T47D (cell line): Measurements from ENCODE around the gene KYNU.
A peak's percentile ranks its signal among the peaks of the same experiment; 100 is the strongest.
"Not testable (repeated sequence)": the region's sequence is repeated elsewhere in the genome, so short reads cannot be mapped to it uniquely, and the experiment has no call there.

ENCODE experiments used
- DNase-seq, 2 experiments: peaks; one replicate each; pipeline versions ENCODE4 v3.0.0 to v3.0.0-alpha.2; 2011 to 2012; ENCODE audit warnings: low read depth in 1 of 2, low spot score in 1 of 2
- JUND ChIP-seq: IDR thresholded peaks from 2 replicates; pipeline ENCODE4 v1.6.1; 2012; ENCODE audit warnings: low read depth
- in situ Hi-C: cut with HindIII; loops from 2 replicates; pipeline ENCODE4 v1.10.0; 2016; ENCODE audit warnings: low sequenced_read_pairs, low pct_unique_long_range_greater_than_20kb

KYNU gene

GRCh38 chr2:142901780-142902179 lies 24.3 kb downstream of the KYNU start:
- no peak for DNase-seq
- in situ Hi-C loops, result no loop called here
- TF ChIP-seq JUND, result no peak

- DNase-seq, result peak in 1 of 2 experiments; percentile 83
- in situ Hi-C loops, result not testable (repeated sequence)
Measured at GRCh38 chr2:142903726-142904125, 26.3 kb downstream of the KYNU start.

GRCh38 chr2:142907653-142908052 lies 30.2 kb downstream of the KYNU start:
- in situ Hi-C loops, result no loop called here
- DNase-seq, result peak in 1 of 2 experiments; percentile 56
- TF ChIP-seq JUND, result no peak

- peak in 1 of 2 experiments; percentile 35 for DNase-seq
- in situ Hi-C loops, result no loop called here
- no peak for TF ChIP-seq JUND
Measured at GRCh38 chr2:142914507-142915313, 37.2 kb downstream of the KYNU start.

GRCh38 chr2:142915502-142915901 lies 38.0 kb downstream of the KYNU start:
- in situ Hi-C loops, result no loop called here
- no peak for TF ChIP-seq JUND
- peak in 1 of 2 experiments; percentile 26 for DNase-seq

GRCh38 chr2:142918624-142919023 lies 41.2 kb downstream of the KYNU start:
- no peak for TF ChIP-seq JUND
- DNase-seq, result no peak
- in situ Hi-C loops, result no loop called here

- in situ Hi-C loops, result no loop called here
- DNase-seq, result no peak
- TF ChIP-seq JUND, result no peak
Measured at GRCh38 chr2:142920571-142920970, 43.1 kb downstream of the KYNU start.

- no peak for DNase-seq
- in situ Hi-C loops, result no loop called here
- no peak for TF ChIP-seq JUND
Measured at GRCh38 chr2:142926445-142926844, 49.0 kb downstream of the KYNU start.

- DNase-seq, result no peak
- in situ Hi-C loops, result no loop called here
- TF ChIP-seq JUND, result no peak
Measured at GRCh38 chr2:142930835-142931398, 53.5 kb downstream of the KYNU start.

- in situ Hi-C loops, result no loop called here
Measured at GRCh38 chr2:142933916-142934315, 56.5 kb downstream of the KYNU start.

GRCh38 chr2:142935563-142936089 lies 58.2 kb downstream of the KYNU start:
- no peak for TF ChIP-seq JUND
- in situ Hi-C loops, result no loop called here
- DNase-seq, result no peak

More at GRCh38 chr2:142933916-142934315, 56.5 kb downstream of the KYNU start:
- TF ChIP-seq JUND, result no peak
- no peak for DNase-seq

- in situ Hi-C loops, result no loop called here
- no peak for TF ChIP-seq JUND
- no peak for DNase-seq
Measured at GRCh38 chr2:142936629-142937028, 59.2 kb downstream of the KYNU start.

- TF ChIP-seq JUND, result no peak
- in situ Hi-C loops, result no loop called here
- no peak for DNase-seq
Measured at GRCh38 chr2:142937347-142937746, 59.9 kb downstream of the KYNU start.
